HG03039 (cell line): ENCODE data around the gene NELL2.
"Not testable (repeated sequence)": the region's sequence is repeated elsewhere in the genome, so short reads cannot be mapped to it uniquely, and the experiment has no call there.

Source experiments
- ATAC-seq: cut with Tn5 transposase; IDR thresholded peaks from one replicate; pipeline ENCODE4 v1.9.1; 2021; ENCODE audit warnings: mild to moderate bottlenecking, moderate library complexity; ENCODE audit not compliant: unreplicated experiment

NELL2 gene

DNA sequence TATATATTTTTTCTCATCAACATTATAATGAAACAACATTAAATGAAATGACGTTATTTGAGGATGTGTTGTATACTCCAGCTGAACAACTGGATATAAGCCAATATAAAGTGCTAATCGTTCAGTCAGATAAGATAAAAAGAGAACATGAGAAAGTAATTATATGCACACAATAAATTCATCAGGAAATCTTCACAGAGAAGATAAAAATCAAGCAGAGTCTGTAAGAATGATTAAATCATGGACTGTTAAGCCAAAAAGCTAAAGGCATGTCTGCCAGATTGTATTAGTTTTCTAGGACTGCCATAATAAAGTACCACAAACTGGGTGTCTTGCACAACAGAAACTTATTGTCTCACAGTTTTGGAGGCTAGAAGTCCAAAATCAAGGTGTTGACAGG is 178.6 kb downstream of the NELL2 start:
- ATAC-seq: no peak

DNA sequence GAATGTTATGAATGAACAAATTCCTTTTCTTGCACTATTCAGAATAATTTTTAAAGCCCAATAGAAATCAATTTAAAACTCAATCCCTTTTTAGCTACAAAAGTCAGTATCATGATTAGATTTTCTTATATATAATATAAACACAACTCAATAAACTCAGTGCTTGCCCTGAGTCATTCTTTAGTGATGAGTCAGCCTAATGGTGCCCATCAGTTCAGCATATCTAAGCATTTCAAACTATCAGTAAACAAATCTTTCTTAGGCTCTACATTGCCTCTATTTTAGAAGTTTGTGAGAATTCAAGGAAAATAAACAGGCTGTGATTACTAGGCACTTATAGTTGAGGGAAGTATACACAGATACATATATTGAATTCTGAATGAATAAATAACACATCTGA is 179.6 kb downstream of the NELL2 start:
- no peak for ATAC-seq

DNA sequence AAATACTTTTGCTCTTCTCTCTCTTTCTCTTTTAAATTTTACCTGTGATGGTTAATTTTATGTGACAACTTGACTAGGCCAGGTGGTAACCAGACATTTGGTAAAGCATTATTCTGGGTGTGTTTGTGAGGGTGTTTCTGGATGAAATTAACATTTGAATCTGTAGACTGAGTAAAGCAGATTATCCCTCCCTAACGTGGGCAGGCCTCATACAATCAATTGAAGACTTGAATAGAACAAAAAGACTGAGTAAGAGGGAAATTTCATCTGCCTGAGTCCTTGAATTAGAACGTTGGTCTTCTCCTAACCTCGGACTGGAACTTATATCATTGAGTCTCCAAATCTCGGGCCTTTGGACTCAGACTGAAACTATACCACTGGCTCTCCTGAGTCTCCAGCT is 182.1 kb downstream of the NELL2 start:
- ATAC-seq: no peak

DNA sequence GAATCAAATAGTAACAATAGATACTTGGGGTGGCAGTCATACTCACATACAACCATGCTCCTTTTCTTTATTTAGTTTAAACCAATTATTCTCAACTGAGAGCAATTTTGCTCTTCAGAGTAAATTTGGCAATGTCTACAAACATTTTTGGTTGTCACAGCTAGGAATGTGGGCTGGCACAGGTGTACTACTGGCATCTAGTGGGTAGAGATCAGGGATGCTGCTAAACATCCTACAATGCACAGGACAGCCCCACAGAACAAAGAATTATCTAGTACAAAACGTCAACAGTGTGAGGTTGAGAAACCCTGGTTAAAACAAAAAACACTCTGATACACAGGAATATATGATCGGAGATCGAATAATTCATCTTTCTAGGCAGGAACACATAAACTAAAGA is 186.5 kb downstream of the NELL2 start:
- no peak for ATAC-seq

DNA sequence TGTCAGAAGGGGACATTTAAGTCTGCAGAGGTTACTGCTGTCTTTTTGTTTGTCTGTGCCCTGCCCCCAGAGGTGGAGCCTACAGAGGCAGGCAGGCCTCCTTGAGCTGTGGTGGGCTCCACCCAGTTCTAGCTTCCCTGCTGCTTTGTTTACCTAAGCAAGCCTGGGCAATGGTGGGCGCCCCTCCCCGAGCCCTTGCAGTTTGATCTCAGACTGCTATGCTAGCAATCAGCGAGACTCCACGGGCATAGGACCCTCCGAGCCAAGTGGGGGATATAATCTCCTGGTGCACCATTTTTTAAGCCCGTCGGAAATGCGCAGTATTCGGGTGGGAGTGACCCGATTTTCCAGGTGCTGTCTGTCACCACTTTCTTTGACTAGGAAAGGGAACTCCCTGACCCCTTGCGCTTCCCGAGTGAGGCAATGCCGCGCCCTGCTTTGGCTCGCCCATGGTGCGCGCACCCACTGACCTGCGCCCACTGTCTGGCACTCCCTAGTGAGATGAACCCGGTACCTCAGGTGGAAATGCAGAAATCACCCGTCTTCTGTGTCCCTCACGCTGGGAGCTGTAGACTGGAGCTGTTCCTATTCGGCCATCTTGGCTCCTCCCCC is 189.2 kb downstream of the NELL2 start:
- ATAC-seq: not testable (repeated sequence)

DNA sequence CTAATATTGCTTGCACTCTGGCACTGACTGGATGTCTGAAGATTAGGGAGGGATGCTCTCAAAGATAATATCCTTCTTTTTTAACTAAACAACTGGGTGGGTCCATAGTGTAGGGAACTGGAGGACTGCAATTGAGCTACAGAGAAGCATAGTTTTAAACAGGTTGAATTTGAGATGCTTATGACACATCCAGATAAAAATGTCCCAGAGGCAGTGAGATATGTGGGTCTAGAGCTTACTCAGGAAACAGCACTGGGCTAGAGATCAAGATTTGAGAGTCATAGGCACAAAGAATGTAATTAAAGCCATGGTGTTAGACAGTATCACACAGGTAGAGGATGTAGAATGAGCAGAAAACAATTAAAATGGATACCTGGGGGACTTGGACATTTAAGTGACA is 198.4 kb downstream of the NELL2 start:
- ATAC-seq: no peak

DNA sequence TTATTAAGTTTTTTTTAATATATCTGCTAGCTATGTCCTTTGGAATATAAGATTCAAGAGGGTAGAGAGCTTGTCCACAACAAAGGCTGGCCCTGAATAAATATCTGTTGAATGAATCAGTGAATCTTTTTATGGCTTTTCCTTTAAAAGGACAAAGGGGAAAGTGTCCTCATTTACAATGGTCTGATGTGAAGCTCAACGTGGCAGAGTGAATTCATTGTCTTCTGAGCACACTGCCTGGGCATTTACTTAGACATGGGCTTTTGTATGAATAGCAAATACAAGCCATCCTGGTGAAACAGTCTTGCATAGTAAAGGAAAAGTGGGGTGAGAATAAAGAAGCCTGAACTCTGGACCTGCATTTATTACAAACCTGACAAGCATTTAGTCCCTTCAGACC is 201.2 kb downstream of the NELL2 start:
- ATAC-seq: no peak

DNA sequence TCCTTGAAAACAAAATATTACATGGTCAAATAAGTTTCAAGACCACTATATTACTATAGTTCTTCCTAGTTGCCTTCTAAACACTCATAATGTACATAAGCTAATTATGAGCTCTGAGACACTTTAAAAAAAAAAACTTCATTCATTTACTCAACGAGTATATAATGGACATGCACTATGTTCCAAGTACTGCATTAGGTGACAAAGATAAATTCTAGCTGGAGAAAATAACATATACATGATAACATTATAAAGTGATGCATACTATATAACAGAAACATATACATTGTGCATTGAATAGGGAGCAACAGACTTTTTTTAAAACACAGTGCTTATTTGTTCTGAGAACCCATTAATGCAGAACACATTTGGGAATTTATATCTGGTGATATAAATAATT is 202.3 kb downstream of the NELL2 start:
- ATAC-seq: no peak

DNA sequence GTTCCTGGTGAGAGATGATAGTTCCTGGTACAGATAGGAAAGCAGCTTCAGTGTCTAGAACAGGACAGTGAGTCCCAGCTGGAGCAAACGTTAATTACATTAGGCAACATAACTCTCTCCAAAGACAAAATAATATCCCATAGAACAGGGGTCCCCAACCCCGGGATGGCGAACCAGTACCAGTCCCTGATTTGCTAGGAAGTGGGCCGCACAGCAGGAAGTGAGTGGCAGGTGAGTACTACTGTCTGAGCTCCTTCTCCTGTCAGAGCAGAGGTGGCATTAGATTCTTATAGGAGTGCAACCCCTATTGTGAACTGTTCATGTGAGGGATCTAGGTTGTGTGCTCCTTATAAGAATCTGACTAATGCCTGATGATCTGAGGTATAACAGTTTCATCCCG is 204.1 kb downstream of the NELL2 start:
- no peak for ATAC-seq

DNA sequence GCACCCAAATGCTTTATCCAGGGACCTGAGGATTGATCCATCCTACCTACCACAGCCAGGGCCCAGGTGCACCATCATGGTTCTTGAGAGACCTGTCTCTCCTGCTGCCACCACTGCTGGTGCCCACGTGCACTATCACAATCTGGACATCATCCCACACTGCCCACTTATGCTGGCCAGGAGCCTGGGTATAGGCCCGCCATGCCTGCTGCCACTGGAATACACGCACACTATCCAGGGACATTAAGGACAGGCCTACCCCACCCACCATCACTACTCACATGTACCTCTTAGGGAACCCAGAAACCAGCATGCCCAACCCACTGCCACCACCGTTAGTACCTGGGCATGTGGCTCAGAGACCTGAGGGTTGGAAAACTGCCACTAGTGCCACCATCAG is 207.7 kb downstream of the NELL2 start:
- no peak for ATAC-seq

DNA sequence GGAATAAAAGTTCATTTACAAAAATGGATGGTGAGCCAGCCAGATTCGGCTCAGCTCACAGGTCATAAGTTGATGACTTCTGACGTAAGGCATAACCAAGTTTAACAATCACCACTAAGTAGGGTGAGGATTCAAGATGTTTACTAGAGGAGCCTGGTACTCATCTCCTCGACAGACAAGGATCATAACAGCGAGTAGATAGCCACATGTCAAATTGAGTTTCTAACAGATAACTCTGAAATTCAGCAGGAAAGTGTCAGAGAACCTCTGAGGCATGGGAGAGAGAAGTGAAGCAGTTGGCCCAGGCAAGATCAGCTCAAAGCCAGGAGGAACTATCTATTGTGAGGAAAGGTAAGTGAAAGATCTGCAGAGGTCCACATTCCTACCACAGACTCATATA is 208.7 kb downstream of the NELL2 start:
- no peak for ATAC-seq

DNA sequence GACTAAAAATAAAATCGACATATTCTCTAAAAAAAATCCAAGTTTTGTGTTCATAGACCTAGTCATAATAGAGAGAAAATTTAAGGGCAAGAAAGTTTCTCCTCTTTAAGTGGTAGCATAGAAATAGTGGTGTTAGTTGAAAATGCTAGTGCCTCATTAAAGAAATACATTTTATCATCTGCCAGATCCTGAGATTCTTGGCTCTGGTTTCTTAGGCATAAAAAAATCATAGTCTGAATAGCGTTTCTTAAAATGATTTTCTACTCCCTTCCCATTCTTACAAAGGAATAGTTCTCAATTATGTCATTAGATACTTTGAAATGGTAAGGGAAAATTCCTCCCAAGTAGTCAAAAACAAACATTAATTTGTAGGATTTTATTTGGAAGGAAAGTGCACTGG is 212.8 kb downstream of the NELL2 start:
- ATAC-seq: no peak

DNA sequence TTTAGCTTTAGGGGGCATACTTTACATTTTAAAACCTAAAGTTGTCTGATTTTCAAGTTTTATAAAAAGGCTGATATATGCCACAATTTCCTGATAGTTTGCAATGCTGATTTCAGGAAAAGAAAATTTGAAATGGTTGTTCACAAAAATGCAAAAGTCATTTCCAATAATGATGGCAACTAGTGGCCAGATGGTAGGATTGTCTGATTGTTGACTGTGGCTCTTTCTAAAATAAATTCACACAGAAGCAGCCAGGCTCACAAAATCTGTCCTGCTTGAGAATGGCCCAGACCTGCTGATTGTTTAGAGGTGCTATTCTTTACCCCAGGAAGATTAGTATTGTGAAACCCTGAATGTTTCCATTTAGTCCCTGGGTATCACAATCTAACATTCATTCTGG is 220.3 kb downstream of the NELL2 start:
- ATAC-seq: no peak

DNA sequence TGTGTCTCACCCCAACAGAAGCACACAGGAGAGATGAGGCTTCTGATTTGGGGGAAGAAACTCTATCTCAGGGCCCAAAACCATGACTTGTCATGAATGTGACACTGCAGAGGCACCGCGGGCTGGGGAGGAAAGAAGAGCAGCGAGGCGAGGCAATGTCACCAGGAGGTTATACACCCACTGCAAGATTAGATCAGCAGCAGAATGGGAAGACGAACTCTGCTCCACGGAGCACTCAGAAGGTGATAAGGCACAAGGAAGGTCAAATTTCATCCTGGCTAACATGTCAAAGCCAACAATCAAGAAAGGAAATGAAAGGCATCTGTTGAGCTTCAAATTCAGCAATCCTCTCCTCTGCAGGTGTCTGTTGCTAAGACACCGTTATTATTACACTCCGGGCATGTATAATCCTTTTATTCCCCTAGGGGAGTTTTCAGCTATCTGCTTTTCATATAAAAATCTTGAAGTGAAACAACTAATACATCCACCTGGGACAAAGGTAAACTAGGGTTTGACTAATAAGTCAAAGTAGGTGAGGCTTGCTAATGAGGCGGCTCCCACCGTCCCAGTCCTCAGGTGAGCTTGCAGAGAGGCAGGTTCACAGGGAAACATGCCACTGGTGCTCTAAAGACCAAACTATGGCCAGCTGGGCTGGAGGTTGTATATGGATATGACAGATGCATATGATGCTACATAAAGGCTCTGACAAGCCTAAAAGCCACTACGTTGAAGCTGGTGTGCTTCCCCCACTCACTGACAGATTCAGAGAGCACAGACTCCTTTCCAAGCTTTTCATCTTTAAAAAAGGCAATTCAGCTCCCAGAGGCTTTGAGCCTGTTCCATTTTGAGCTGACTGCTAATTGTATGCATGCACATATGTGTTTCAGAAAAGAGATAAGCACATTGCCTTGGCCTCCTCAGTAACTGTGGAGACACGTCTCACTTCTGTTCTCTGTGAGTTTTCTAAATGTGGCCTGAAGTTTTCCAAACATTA is 221.2 kb downstream of the NELL2 start:
- ATAC-seq: no peak

DNA sequence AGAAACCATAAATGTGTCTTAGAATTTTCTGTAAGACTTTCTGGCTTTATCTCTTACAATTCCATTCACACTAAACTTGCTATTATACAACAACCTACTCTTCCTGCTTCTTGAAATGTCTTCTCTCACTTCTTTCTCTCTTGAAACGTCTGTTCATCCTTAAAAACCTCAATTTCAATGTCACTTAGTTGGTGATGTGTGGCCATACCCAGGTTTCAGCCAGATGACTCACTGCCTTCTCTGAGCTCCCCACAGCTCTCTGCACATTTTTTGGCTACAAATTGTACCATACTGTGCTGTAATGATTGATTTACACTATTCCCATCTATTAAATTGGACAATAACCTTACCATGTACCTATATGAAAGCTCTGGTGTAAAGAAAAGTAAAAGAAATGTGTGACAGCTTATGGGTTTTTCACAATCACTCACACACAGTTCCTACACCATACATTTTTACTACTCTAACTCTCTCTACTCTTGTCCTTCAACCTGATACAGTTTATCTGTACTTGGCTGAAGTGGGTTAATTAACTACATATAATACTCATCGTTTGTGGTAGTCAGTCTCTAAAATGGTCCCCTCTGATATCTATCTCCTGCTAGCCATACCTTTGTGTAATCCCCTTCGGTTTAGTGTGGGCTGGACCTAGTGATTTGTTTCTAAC is 222.1 kb downstream of the NELL2 start:
- ATAC-seq: no peak

DNA sequence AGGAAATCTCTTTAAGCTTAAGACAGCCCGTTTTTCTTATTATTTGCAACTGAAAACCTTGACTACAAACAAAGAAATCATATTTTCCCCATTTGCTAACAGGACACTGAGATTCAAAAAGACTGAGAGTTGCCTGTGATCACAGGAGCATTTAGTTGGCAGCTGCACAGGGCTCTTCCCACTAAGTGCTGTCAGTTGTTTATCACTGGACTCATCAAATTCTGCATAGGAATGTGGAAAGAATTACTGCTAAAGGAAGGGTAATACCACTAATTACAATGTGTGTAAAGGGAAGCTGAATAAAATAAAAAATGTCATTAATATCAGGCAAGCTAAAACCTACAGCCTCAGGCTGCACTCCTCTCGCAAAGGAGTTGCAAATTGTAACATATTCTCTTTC is 226.4 kb downstream of the NELL2 start:
- ATAC-seq: no peak

DNA sequence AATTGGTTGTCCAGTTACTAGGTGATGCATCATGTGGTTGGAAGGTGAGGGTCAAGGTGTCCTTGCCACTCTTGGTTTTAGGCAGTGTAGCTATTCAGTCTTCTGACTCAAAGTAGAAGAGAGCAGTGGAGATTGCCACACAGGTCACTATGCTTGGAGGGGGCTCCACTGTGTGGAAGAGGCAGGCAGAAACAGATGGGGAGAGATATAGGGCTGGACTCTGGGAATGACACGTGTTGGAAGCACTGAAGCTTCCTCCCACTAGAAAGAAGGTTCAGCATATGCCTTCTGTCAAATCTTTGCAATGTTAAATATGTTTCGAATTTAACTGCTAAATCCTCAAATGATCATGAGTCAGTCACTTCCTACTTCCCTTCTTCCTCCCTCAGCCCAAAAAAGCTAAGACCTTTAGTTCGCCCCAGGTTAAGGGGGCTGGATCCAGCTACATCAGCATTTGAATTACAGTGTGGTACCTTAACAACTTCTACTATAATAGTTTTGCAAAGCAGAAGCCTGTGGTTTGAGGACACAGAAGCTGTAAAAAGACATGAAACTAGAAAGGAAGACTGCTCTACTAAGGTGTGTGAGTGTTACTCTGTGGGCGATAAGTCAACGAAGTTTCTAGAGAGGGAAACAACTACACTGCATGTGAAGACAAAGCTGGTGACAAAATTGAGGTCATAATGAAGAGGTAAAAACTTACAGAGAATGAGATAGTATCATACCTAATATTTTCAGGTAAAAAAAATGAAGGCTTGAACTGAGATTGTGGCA is 228.0 kb downstream of the NELL2 start:
- no peak for ATAC-seq

DNA sequence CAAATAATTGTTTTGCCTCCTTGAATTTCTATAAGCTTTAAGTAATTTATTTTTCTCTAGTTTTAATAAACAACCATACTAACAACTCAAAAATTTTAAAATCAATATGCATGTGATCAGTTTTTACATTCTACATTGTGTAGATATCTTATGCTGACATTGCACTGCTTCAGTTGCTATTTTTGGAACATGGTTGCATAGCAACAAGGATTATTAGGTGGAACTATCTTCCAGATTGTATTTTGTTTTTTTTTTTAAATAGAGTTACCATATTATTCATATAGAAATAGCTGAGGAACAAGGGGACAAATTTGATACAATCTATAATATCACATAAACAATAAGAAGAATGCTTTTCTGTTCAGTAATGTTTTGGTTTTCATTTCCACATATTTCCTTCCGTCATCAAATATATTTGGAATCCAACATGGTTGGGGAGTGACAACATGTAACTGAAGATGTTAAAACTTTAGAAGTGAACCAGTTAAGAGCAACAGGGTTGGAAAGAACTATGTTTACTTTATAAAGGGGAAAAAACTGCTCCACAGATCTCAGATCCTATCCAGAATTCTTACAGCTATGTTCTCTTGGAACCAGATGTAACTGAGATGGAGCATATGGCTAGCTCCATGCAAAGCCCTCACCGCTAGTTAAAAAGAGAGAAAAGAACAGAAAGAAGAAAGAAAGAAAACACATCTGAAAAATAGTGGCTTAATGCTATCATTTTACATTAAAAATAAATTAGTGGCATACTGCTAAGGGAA is 235.5 kb downstream of the NELL2 start:
- ATAC-seq: no peak

DNA sequence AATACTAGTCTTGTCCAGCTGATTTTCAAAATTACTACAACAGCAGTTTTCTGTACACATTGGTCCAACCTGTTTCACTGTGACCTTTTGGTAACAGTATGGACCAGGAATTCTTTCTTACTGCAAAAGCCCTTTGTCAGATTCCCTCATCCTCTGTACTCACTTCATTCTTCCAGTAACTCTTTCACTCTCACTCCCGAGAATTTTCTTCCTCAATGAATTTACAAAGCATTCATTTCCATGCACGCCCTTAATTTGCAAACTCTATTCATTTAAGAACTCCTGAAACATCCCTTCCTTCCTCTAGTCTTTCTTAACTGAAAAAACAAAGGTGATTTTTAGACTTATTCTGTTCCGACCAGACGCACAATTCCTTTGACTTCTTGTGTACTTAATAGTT is 238.2 kb downstream of the NELL2 start:
- no peak for ATAC-seq

DNA sequence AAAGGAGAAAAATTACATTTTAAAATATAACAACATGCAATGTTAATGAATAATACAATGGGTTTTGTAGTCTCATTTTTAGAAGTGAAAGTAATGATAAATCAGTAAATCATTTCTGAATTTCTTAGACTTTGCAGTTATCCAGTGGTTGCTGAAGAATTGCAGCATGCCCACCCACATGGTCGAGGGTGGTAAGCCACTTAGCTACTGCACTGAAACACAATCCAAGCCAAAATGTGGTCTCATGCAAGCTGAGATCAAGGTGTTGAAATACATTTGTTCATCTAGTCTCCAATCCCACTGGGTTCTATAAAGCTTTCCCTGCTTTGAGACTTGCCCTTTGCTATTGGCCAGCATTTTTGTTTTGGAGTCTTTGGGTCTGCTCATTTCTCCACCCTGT is 247.9 kb downstream of the NELL2 start:
- ATAC-seq: no peak
